Sigmoid colon (tissue), 4 donors: ENCODE results near the gene SUMF1.

Source experiments
- EP300 ChIP-seq, 4 donors: sonication (generic); formaldehyde crosslinking; IDR thresholded peaks; one replicate each; pipeline ENCODE4 v1.6.1; 2017; ENCODE audit warnings: antibody characterized with exemption in 4 of 4
- POLR2A ChIP-seq, 2 donors: fragments of 450-650 bp; IDR thresholded peaks; one replicate each; pipeline ENCODE4 v1.6.1; 2016; ENCODE audit warnings: antibody characterized with exemption in 2 of 2, mild to moderate bottlenecking in 2 of 2, moderate library complexity in 2 of 2
- POLR2AphosphoS5 ChIP-seq, 4 donors: sonication (generic); formaldehyde crosslinking; IDR thresholded peaks; one replicate each; pipeline ENCODE4 v1.6.1; 2017; ENCODE audit warnings: antibody characterized with exemption in 4 of 4
- TF ChIP-seq, protein P1 (sequence below), 4 experiments: fragments of 450-650 bp in 3 of 4; fragments of 200-600 bp in 1 of 4; IDR thresholded peaks; one replicate each; pipeline ENCODE4 v1.5.1; 2016 to 2019; ENCODE audit warnings: antibody characterized with exemption in 4 of 4, mild to moderate bottlenecking in 3 of 4, moderate library complexity in 2 of 4

- TF ChIP-seq POLR2A (IDR thresholded peaks at IDR 0.05) (no peak), POLR2AphosphoS5 (IDR thresholded peaks at IDR 0.05) (no peak), EP300 (IDR thresholded peaks at IDR 0.05) (no peak)
- TF ChIP-seq, protein P1, sequence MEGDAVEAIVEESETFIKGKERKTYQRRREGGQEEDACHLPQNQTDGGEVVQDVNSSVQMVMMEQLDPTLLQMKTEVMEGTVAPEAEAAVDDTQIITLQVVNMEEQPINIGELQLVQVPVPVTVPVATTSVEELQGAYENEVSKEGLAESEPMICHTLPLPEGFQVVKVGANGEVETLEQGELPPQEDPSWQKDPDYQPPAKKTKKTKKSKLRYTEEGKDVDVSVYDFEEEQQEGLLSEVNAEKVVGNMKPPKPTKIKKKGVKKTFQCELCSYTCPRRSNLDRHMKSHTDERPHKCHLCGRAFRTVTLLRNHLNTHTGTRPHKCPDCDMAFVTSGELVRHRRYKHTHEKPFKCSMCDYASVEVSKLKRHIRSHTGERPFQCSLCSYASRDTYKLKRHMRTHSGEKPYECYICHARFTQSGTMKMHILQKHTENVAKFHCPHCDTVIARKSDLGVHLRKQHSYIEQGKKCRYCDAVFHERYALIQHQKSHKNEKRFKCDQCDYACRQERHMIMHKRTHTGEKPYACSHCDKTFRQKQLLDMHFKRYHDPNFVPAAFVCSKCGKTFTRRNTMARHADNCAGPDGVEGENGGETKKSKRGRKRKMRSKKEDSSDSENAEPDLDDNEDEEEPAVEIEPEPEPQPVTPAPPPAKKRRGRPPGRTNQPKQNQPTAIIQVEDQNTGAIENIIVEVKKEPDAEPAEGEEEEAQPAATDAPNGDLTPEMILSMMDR (IDR thresholded peaks at IDR 0.05), result no peak
These were observed 72.5 kb downstream of the SUMF1 start for GRCh38 chr3:4394567-4394966.
